Small intestine (tissue), 7 donors: ENCODE measurements around the gene KDM4B. TPM values are rescaled to one million over a fixed set of nuclear protein-coding genes. Genes with fewer than 3 reads are reported as not detected.

Source experiments
- DNase-seq, 2 donors: peaks; one replicate each; pipeline versions ENCODE4 v3.0.0 to v3.0.0-alpha.2; 2013
- FAIRE-seq: peaks from 2 replicates; lab custom pipeline; 2012; peaks lifted over from hg19 to GRCh38; lab: Jason Lieb, UNC
- H3K27ac ChIP-seq, 3 donors: one replicate each; pipeline ENCODE4 v1.5.1; 2013; ENCODE audit warnings: low read length in 2 of 3, mild to moderate bottlenecking in 2 of 3, control low read depth in 1 of 3, inconsistent platforms in 1 of 3, low read depth in 1 of 3, moderate library complexity in 1 of 3
- H3K27me3 ChIP-seq, 3 donors: one replicate each; pipeline ENCODE4 v1.6.1; 2013; ENCODE audit warnings: low read length in 3 of 3, inconsistent platforms in 1 of 3; ENCODE audit not compliant: control insufficient read depth in 3 of 3, insufficient read depth in 3 of 3
- H3K36me3 ChIP-seq, 3 donors: one replicate each; pipeline ENCODE4 v1.6.1; 2013; ENCODE audit warnings: low read length in 3 of 3, inconsistent platforms in 1 of 3, low read depth in 1 of 3, mild to moderate bottlenecking in 1 of 3, moderate library complexity in 1 of 3; ENCODE audit not compliant: control insufficient read depth in 3 of 3, insufficient read depth in 2 of 3
- H3K4me1 ChIP-seq, 3 donors: one replicate each; pipeline ENCODE4 v1.6.1; 2013; ENCODE audit warnings: low read length in 2 of 3, inconsistent platforms in 1 of 3, low read depth in 1 of 3, mild to moderate bottlenecking in 1 of 3, moderate library complexity in 1 of 3; ENCODE audit not compliant: control insufficient read depth in 3 of 3, insufficient read depth in 2 of 3
- H3K4me3 ChIP-seq, 3 donors: one replicate each; pipeline ENCODE4 v1.5.1; 2013; ENCODE audit warnings: low read length in 3 of 3, control low read depth in 1 of 3, inconsistent platforms in 1 of 3, low read depth in 1 of 3, mild to moderate bottlenecking in 1 of 3, moderate library complexity in 1 of 3
- H3K9me3 ChIP-seq, 2 donors: one replicate each; pipeline ENCODE4 v1.6.1; 2013; ENCODE audit warnings: low read depth in 1 of 2, low read length in 1 of 2; ENCODE audit not compliant: control insufficient read depth in 2 of 2, insufficient read depth in 1 of 2
- WGBS, 3 donors: extraction: QIAGEN DNeasy Blood & Tissue Kit; methylation state at CpG; one replicate each; pipeline ENCODE4 v1.1.7; 2013; 5-methylcytosine and 5-hydroxymethylcytosine counted together
- polyA plus RNA-seq, 4 donors: library from polyadenylated mRNA; stranded (reverse) in 3 of 4; unstranded in 1 of 4; fragments of 200-250 nt in 3 of 4; fragments of 120-200 nt in 1 of 4; gene quantifications; one replicate each; pipeline versions ENCODE4 v1.2.1 to v1.2.3, GENCODE V29; 2013
- donor health status: healthy with polysubstance abuse.
- donor health status: control.
- donor health status: control.
- donor health status: Bipolar disorder and iron deficiency.
- donor health status: healthy.

The KDM4B gene
- polyA plus RNA-seq, 4 donors: 8.1 to 12.0 (median 10.6) TPM

DNA sequence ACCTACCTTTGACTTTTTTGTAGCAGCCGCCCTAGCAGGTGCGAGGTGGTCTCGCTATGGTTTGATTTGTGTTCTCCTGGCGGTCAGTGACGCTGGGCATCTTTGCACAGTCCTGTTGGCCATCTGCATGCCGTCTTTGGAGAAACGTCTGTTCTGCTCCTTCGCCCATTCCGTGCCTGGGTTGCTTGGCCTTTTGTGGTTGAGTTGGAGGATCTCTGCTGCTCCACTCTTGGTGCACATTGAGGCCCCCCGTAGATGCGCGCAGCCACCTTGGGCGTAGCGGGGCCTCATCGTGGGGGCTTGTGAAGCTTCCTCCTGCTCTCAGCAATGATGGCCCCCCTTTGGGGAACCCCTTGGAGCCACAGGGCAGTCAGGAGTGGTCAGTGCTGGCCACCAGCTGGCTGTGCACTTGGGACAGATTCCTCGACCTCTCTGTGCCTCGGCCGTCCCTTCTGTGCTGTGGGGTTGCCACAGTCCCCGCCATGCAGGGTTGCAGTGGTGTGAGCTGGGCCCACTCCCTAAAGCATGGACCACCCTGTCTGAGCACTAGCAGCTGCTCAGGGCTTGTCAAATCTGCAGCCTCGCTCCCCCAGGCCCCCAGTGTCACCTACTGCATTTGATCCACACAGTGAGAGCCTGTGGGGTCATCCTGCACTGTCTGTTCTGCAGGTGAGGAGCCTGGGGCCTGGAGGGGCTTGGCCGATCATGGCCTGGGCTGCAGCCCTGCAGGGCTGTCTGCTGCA, 170.8 kb downstream of the KDM4B start:
- Histone ChIP-seq H3K4me3 (no peak overlapping the region), H3K36me3 (peaks cover 8 to 98% (median 13%) of the 10 kb centered on the region in 3 donors), H3K4me1 (no peaks in the 10 kb centered on the region), H3K27ac (no peak overlapping the region), H3K27me3 (no peaks in the 10 kb centered on the region), H3K9me3 (no peaks in the 10 kb centered on the region)
- FAIRE-seq: no peak
- WGBS, 3 donors: 84 to 88% (median 85%) methylated on average over 21 of the region's 21 CpGs
- no peak for DNase-seq

DNA sequence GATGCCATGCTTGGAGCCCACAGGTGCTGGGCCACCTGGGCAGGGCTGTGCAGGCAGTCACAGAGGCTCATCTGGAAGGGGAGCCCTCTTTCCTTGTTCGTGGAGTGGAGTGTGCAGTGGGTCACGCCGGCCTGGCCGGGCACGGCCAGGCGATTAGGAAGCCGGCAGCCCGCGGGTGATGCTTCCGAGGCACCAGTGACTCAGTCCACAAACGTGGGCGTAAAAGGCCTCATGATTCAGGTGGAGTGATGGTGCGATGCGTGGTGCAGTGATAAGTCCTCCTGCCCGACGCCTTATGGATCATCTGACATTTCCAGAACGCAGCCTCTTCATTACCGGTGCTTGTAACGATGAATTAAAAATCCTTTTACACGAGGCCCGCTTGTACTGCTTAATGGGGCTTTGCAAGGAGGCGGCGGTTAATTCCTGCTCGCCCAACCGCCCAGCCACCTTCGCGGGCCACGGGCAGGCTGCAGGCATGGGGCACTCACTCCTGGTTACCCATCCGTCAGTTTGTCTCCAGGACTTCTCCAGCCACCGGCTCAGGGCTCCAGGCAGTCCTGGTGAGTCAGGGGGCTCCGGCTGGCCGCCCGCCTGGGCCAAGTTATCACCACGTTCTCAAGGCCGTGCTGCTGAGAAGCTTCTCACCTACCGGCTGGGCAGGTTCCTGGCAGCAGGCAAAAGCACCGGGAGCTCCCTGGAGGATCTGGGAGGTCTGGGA, 172.4 kb downstream of the KDM4B start:
- DNase-seq (no peak), FAIRE-seq (no peak)
- H3K27ac ChIP-seq: no peak overlapping the region
- no peaks in the 10 kb centered on the region for H3K9me3 ChIP-seq
- peaks cover 11 to 94% (median 13%) of the 10 kb centered on the region in 3 donors for H3K36me3 ChIP-seq
- no peaks in the 10 kb centered on the region for H3K27me3 ChIP-seq
- WGBS, 3 donors: 92 to 94% (median 93%) methylated on average over 37 of the region's 37 CpGs
- no peaks in the 10 kb centered on the region for H3K4me1 ChIP-seq
- H3K4me3 ChIP-seq: no peak overlapping the region

DNA sequence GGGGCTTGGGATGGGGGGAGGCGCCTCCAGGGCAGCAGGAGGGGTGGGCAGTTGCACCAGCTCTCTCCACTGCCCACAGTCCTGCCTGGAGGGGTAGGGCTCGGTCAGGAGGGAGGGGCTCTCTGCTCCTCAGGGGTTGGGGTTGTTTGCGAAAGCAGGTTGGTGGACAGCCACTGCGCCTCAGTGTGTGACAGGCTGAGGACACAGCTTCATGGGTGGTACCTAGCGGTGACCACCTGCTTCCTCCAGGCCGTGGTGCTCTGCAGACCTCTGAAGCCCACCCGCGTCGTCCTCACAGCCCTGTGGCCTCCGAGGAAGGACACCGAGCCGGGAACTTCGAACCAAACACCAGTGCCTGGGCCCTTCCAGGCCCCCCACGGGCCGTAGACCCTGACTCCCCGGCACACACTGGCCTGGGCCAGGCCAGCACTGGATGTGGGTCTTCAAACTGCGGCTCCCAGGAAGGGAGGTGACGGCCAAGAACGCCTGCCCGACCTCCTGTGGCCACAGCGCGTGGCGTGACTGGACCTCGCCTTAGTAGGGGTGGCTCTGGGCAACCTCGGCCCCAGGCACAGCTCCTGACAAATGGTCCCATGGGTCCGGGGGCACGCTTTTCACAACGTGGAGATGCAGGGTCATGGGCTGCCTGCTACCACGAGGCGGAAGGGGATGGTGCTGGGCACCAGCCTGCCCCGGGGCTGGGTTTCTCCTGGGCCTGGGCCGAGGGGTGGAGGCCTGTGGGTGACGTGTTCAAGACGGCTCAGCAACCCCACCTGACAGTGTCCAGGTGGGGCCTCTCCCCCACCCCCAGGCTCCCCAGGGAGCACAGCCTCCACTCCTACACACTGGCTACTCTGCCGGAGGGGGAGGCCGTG, 173.2 kb downstream of the KDM4B start:
- peaks cover 11 to 93% (median 16%) of the 10 kb centered on the region in 3 donors for H3K36me3 ChIP-seq
- no peak for FAIRE-seq
- no peak overlapping the region for H3K4me3 ChIP-seq
- 92 to 94% (median 92%) methylated on average over 35 to 36 of the region's 36 CpGs for WGBS, 3 donors
- no peaks in the 10 kb centered on the region for H3K4me1 ChIP-seq
- H3K9me3 ChIP-seq: no peaks in the 10 kb centered on the region
- H3K27me3 ChIP-seq: no peaks in the 10 kb centered on the region
- no peak for DNase-seq
- H3K27ac ChIP-seq: no peak overlapping the region

DNA sequence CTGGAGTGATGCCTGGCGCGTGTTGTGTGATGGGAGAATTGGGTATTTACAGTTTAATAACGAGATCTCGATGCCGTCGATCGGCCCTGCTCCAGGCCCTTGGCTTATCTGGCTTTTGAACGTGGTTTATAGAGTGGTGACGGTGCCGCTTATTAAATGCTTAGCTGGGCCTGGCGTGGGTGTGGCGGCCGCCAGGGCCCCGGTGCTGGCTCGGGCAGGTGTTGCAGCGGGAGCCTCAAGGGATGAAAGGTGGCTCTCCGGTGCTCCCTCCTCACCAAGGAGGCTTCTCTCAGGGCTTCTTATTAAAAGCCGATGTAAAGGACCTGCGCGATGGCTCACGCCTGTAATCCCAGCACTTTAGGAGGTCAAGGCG, 173.8 kb downstream of the KDM4B start:
- H3K27me3 ChIP-seq: no peaks in the 10 kb centered on the region
- H3K27ac ChIP-seq: no peak overlapping the region
- H3K4me3 ChIP-seq: no peak overlapping the region
- H3K9me3 ChIP-seq: no peaks in the 10 kb centered on the region
- FAIRE-seq (no peak), DNase-seq (no peak)
- H3K36me3 ChIP-seq: peaks cover 11 to 93% (median 16%) of the 10 kb centered on the region in 3 donors
- no peaks in the 10 kb centered on the region for H3K4me1 ChIP-seq
- WGBS, 3 donors: 78 to 86% (median 79%) methylated on average over 22 of the region's 22 CpGs

DNA sequence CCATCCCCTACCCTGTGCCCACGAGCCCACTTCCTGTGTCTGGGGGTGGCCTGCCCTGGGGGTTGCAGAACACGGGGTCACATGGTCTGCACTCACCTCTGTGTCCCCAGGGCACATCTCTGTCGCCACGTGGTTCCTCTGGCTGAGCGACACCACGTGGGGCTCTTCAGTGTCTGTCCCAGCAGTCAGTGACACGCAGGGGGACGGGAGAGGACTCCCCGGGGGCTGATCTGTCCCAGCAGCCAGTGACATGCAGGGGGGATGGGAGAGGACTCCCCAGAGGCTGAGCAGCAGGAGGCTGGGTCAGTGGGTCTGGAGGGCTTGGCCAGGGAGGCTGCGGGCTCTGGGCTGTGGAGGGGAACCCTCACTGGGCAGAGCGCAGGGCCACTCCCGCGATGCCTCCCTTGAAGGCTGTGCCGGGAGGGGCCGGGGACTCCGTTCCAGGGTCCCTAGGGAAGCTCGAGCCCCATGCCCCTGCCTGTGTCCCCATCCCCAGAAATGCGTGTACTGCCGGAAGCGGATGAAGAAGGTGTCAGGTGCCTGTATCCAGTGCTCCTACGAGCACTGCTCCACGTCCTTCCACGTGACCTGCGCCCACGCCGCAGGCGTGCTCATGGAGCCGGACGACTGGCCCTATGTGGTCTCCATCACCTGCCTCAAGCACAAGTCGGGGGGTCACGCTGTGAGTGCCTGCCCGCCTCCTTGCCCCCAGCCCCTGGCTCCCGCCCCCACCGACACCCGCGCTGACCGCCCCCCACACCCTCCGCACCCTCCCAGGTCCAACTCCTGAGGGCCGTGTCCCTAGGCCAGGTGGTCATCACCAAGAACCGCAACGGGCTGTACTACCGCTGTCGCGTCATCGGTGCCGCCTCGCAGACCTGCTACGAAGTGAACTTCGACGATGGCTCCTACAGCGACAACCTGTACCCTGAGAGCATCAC, 174.8 kb downstream of the KDM4B start:
- no peak for DNase-seq
- H3K4me3 ChIP-seq: no peak overlapping the region
- no peaks in the 10 kb centered on the region for H3K9me3 ChIP-seq
- 91 to 94% (median 94%) methylated on average over 49 to 51 of the region's 51 CpGs for whole genome bisulfite sequencing, 3 donors
- no peaks in the 10 kb centered on the region for H3K4me1 ChIP-seq
- FAIRE-seq: no peak
- H3K27me3 ChIP-seq: no peaks in the 10 kb centered on the region
- no peak overlapping the region for H3K27ac ChIP-seq
- peaks cover 13 to 93% (median 20%) of the 10 kb centered on the region in 3 donors for H3K36me3 ChIP-seq

DNA sequence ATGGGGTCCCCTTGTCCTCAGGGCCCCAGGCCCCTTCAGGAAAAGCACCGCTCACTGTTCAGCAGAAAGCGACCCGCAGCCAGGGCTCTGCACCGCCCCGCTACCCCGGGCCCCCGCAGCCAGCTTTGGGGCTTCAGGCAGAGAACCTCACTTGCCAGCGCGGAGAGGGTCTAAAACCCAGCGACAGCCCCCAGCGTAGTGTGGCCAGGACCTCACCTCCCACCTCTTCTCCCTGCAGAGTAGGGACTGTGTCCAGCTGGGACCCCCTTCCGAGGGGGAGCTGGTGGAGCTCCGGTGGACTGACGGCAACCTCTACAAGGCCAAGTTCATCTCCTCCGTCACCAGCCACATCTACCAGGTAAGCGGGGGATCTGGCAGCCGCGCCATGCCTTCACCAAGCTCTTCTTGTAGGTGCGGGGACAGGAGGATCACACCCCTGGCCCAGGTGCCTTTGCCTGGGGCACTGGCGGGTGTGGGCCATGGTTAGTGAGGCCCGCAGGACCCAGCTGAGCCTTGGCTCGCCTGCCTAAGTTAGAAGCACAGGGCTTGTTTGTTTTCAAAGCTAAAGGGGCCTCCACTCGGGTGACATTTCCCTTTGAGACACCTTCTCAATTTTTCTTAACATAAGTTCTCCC, 175.7 kb downstream of the KDM4B start:
- DNase-seq: no peak
- H3K4me1 ChIP-seq: no peaks in the 10 kb centered on the region
- FAIRE-seq: no peak

More for the DNA sequence above, 175.7 kb downstream of the KDM4B start:
- Histone ChIP-seq H3K9me3 (no peaks in the 10 kb centered on the region), H3K27me3 (no peaks in the 10 kb centered on the region), H3K4me3 (no peak overlapping the region), H3K36me3 (peaks cover 13 to 91% (median 20%) of the 10 kb centered on the region in 3 donors), H3K27ac (no peak overlapping the region)
- 96 to 99% (median 98%) methylated on average over 21 to 23 of the region's 23 CpGs for WGBS, 3 donors
